CD4-positive, alpha-beta T cell treated with Interleukin-17A for 4 hours (primary cell): Measurements from ENCODE around the gene HERPUD1.

ENCODE experiments used
- DNase-seq: peaks from one replicate; pipeline ENCODE4 v3.0.0-alpha.2; 2020; ENCODE audit warnings: mixed read lengths

Gene HERPUD1

DNA sequence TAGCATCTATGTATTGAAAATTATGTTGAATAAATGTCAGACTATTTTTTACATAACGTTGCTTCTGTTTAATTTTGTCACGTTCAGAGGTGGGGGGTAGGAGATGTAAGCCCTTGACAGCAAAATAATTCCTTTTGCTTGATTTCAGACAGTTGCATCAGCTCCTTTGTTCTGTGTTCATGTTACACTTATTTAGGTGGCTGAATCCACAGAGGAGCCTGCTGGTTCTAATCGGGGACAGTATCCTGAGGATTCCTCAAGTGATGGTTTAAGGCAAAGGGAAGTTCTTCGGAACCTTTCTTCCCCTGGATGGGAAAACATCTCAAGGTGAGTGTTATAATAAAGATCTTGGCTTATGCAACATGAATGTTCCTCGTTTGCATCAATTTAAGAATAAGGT is 4.5 kb downstream of the HERPUD1 start:
- DNase-seq, result no peak

DNA sequence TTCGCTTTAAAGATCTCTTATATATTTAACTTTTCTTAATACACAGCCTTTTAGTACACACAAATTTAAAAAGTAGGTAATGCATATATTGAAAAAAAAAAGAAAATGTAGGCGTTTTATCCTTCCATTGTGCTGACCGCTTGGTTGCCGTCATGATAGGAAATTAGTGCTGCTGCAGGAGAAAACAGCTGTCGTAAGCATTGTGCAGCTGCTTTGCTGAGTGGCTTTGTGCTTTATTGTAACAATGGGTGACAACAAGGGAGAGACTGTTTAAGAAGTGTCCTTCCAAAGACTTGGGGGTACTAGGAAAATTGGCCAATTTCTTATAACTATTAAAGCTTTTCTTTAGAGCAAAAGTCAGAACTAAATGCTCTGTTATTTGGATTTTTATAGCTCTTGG is 5.0 kb downstream of the HERPUD1 start:
- DNase-seq, result no peak

DNA sequence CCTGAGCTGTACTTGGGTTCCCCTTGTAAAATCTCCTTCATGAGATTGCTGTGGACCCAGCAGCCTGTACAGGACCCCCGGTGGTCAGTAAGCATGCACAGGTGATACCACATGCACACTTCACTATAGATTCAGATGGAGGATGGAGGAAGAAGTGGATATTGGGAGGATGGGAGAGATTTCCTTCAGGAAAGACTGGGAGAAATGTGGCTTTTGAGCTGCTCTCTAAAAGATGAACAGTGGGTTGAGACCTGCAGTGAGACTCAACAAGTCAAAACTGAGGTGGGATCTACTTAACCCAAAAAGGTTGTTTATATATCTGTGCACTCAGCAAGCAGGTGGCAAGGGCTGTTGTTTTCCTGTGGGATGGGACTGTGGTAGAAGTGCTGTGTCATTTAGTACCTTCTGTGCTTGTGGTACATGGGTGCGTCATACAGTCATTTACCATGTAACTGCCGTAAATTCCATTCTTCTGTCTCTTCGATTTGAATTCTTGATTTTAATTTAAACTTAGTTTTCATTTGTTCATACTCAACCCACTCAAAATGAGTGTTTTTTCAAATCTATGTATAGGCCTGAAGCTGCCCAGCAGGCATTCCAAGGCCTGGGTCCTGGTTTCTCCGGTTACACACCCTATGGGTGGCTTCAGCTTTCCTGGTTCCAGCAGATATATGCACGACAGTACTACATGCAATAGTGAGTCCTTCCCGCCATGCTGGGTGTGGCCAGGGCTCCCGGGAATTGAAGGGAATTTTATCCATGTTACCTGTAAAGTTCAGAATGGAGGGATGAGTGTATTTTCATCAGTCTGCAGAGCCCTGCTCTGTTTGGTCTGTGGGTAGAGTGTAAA is 6.9 kb downstream of the HERPUD1 start:
- peak; percentile 44 for DNase-seq

DNA sequence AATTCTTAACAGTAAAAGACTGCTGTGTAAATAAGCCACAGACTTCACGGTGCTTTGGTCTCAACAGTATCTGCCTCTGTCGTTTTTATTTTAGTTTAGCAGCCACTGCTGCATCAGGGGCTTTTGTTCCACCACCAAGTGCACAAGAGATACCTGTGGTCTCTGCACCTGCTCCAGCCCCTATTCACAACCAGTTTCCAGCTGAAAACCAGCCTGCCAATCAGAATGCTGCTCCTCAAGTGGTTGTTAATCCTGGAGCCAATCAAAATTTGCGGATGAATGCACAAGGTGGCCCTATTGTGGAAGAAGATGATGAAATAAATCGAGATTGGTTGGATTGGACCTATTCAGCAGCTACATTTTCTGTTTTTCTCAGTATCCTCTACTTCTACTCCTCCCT is 7.9 kb downstream of the HERPUD1 start:
- DNase-seq, result no peak

DNA sequence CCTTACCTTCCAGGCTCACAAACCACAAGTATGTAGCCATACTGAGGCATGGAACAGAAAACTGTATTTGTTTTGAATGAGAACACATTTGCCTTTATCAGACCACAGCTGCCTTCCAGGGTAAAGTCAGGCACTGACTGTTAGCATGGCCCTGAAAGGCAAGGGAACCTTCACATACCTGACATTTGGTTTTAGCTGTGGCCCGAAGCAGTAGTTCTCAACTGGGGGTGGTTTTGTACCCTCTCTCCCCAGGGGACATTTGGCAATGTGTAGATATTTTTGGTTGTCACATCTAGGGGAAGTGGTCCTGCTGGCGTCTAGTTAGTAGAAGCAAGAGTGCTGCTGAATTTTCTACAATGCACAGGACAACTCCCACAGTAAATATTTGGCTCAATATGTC is 9.2 kb downstream of the HERPUD1 start:
- no peak for DNase-seq

DNA sequence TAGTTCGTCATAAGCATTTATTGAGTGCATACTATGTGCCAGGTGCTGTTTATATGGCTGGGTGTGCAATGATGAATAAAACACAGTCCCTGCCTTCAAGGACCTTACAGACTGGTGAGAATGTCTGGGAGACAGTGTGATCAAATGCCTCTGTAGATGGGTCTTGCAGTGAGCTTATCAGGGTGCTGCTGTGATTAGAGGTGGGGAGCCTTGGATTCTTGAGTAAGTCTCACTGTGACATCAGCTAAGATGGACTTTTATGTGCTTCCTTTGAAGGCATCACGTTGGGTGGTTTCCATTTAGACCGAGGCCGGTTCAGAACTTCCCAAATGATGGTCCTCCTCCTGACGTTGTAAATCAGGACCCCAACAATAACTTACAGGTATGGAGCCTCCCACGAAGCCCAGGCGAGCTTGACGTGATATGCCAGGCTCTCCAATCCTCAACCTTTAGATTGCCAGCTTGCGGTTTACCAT is 10.0 kb downstream of the HERPUD1 start:
- DNase-seq, result no peak

DNA sequence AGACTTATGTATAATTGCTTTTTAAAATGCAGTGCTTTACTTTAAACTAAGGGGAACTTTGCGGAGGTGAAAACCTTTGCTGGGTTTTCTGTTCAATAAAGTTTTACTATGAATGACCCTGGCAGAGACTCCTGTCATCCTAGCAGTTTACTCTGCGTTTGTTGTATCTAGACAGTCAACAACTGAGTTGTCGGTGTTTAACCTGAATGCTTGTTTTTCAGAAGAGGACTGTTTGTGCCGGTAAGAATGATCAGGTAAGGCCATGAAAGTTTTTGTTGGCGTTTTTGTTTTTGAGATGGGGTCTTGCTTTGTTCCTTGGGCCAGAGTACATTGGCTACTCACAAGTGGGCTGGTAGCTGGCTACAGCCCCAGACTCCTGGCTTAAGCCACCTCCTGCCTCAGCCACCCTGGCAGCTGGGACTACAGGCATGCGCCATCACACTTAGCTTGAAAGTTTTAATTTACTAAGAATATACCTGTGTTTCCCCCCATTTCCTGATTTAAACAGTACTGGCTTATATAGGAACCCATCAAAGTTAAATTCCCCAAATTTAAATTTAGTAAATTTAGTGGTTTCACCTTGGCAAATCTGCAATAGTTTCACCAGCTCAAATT is 11.9 kb downstream of the HERPUD1 start:
- no peak for DNase-seq

DNA sequence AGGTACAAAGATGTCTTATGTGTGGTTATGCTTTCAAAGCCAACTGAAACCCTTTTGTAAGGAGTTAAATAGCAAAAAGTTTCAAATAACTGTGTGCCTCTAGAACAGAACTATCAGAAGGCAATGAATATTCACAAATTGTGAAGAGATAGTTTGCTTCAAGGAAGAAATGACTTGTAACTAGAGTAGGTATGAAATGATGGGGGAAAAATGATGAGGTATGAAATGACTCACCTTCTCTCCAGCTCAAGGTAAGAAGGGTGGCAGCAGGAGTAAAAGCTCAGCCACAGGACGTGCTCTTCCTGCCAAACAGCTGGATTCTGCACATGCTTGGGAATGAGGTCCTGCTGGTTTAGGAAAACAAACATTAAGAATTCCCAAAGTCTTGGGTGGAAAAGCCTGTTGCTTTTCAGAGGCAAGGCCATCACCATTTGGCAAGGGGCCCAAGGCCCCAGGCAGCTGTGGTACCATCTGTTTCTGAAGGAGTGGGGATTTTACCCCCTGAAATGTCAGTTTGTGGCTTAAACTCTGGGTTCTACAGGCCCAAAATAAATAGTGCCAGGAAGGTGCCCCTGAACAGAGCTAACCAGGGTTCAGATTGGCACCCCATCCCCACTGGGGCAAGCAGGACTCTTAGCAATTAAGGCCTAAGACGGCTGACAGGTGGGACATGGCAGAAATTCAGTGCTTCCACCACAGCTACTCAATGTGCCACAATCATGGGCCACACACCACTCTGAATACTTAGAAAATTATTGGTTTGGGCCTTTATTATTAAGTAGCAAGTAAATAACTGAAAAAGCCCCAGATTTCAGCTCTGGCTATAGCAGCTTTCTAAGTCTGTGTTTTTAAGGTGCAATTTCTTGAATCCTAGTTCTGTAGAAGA is 13.3 kb downstream of the HERPUD1 start:
- no peak for DNase-seq

DNA sequence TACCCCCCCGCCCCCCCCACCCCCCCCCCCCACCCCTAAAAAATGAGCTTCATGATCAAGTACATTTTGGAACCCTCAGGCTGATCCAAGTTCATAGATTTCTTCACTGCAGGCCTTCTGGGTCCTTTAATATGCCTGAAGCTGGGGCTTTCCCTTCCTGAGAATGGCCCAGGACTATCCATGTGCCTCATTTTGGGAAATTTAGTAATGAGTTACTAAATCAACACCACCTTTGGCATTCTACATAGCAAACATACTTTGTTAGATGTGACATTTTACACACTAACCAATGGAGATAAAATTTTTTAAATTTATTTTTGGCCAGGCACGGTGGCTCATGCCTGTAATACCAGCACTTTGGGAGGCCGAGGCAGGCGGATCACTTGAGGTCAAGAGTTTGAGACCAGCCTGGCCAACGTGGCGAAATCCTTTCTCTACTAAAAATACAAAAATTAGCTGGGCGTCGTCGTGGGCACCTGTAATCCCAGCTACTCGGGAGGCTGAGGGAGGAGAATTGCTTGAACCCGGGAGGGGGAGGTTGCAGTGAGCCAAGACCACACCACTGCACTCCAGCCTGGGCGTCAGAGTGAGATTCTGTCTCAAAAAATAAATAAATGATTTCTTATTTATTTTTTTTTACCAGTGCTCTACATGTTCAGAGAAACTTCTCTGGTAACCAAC is 14.0 kb downstream of the HERPUD1 start:
- DNase-seq, result no peak

DNA sequence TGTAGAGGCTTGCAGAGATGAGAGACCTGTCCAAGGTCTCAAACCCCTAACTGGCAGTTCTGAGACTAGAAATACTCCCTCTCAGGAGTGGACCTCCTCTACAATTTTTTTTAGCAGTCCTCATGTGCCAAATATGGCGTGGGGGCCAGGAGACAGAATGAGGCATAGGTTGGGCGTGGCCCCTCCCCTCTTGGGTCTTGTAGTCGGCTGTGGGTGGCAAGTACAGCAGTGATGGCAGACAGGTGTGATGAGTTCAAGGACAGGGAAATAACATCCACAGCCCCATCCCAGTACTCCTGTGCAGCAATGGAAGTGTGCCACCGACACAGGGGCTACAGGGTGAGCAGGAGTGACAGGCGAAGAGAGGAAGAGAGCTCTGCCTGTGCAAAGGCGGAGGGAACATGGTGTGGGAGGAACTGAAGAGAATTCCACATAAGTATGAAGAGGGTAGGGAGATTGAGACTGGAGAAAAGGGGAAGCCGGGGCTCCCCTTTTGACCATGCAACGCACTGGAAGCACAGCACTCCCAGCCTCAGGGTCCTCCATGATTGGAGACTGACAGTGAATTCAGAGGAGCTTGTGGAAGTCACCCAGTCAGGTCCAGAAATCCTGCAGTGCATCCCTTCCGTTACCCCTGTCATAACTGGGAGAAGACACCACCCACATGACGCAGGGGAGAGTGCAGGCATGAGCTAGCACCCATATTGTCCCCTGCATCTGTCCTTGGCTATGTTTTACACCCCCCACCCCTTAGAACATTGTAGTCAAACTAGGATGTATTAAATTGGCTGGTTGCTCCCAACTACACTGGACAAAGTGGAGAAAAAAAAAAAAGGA is 15.0 kb downstream of the HERPUD1 start:
- DNase-seq, result no peak

DNA sequence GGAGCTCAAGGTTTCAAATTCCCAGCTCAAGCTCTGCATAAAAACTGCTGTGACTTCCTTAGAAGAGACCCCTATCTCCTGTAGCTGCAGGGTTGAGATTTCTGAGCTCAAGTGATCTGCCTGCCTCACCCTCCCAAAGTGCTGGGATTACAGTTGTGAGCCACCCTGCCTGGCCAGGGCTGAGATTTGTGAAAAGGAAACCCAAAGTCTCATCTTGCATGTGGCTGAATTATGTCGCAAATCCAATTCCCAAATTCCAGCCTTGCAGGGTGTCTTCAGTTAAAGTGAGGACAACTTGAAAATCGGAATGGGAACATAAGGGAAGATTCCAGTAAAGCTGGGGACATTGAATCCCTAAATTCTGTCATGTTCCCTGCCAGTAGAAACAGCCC is 15.7 kb downstream of the HERPUD1 start:
- no peak for DNase-seq

DNA sequence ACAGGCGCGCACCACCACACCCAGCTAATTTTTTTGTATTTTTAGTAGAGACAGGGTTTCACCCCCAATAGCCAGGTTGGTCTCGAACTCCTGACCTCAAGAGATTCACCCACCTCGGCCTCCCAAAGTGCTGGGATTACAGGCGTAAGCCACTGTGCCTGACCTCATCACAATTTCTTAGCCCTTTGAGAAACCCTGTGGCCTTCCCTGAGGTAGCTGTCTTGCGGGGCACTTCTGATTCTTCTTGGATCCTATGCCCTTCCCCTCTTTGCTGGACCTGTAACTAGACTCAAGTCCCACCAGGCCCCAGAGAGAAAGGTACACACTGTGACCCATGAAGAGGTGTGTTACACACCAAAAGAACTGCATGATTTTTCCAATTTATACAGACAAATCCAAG is 16.3 kb downstream of the HERPUD1 start:
- no peak for DNase-seq

DNA sequence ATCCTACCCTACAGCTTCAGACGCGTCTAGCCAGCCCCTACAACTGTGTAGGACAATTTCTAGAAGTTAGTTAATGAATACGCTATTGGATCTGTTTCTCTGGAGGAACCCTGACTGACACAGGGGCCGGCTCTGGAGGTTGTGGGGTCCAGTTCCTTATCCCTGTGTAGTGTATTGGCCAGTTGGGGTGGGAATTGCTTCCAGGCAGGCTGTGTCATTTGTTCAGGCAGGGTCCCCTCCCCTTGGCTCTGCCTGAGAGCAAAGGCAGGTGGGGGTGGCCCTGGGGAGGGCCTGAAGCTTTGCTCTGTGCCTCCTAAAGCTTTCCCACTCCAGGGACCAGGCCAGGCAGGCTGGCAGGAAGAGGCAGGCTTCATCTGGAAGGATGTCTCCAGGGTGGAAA is 18.1 kb downstream of the HERPUD1 start:
- DNase-seq, result no peak

DNA sequence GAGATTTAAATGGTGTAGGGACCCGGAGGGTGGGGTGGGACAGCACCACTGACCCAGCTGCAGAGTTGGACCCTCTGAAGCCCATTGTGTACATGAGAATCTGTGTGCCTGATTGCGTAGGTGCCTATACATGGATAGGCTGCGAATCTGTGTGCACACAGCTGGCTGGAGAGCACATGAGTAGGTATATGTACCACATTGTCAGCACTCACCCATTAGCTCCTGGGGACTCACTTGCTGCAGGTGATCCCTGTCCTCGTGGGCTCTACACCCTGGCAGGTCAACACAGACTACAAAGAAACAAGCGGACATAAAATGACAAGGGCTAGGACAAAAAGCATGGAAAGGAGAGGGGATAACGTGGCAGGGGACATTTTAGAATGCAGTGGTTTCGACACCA is 18.5 kb downstream of the HERPUD1 start:
- DNase-seq, result no peak

DNA sequence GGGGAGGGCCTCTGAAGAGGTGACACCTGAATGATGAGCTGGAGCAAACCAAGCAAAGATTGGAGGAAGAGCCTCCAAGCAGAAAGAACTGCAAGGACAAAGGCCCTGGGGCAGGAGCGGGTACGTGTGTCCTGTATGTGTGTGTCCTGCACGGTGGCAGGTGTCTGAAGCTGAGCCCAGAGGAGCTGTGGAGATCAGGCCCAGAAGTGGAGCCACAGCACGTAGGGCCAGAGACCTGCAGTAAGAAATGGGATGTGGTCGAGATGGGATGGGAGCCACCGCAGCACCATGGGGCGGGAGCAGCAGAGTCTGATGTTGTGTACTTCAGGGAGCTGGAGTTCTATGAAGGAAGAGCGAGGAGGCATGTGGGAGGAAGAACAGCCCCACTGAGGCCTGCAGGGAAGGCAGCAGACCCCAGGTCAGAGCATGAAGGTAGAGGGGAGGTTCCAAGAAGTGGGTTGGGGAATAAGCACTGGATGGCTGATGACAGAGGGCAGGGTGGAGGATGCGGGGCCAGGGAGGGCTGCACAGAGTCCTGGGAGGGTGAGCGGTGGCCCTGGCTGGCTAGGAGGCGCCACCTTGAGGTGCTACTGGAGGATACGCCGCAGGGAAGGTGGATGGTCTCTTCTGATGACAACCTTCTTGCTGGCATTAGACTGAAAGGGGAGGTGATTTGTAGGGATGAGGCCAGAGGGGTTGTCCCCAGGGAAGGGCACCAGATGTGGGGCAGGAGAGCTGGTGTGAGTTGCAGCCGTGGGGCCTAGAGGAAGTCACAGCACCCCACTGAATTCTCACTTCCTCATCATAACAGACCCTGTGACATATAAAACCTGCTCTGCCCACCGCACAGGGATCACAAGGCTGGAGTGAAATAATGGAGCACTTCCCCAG is 19.2 kb downstream of the HERPUD1 start:
- peak; percentile 67 for DNase-seq

DNA sequence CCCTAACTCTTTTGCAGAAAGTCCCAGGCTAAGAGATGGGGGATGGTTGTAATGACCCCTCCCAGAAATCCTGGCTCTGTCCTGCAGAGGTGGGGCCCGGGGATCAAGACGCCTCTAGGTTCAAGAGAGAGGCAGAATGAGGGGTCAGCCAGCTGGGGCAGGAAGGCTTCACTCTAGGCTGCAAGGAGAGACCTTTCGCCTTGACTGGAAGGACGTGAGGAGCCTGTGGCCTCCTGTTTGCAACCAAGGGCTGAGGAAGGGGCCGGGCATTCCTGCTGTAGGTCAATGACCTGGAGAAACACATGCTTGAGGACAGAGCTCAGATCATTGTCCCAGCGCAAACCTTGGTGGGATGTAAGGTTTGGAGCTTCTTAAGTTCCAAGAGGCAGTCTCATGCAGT is 21.1 kb downstream of the HERPUD1 start:
- no peak for DNase-seq

DNA sequence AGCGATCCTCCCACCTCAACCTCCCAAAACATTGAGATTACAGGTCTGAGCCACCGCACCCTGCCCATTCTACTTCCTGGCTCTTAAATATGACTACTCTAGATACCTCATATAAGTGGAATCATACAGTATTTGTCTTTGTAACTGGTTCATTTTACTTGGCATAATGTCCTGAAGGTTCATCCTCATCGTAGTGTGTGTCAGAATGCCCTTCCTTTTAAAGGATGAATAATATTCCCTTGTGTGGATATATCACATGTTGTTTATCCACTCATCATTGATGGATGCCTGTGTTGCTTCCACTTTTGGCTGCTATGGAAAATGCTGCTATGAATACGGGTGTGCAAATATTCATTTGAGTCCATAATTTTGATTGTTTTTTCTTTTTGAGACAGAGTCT is 24.1 kb downstream of the HERPUD1 start:
- no peak for DNase-seq

DNA sequence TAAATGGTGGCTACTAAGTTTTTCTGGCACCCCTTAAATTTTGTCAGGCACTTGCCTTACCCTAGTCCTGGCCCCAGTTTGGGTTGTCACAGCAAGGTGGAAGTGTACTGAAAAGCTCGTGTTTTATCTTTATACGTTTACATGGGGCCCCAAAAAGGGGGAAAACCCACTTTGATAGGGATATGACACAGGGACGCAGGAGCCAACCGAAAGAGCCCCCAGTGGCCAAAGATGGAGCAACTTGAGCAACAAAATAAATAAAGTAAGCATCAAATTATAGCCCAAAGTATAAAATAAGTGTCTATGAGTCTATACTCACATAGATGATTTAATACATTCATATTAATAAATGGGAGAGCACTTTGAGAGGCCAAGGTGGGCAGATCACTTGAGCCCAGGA is 24.8 kb downstream of the HERPUD1 start:
- no peak for DNase-seq

DNA sequence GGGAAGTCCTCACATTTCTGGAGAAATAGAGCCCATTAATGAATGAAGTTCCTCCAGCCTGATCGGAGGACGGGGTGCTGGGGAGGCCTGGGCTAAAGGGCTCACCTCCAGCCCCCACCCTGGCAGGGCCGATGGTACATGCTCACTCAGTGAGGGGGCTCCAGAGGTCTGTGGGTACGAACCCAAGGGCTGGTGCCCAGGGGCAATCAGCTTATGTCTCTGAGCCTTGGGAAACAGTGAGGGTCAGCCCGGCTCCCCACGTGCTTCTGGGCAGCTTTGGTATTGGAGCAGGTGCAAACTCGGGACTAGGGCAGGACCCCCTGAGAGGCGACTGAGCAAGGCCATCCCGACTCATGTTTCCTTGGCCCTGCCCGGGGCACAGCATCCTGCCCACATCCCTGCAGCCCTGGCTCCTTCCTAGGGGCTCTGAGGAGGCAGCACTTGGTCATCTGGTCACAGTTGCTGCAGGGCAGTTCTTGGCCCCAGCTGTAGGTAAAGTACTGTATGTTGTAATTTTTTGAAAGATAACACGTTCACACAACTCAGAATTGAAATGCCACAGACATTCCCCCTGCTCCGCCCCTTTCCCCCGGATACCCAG is 28.8 kb downstream of the HERPUD1 start:
- DNase-seq, result no peak

DNA sequence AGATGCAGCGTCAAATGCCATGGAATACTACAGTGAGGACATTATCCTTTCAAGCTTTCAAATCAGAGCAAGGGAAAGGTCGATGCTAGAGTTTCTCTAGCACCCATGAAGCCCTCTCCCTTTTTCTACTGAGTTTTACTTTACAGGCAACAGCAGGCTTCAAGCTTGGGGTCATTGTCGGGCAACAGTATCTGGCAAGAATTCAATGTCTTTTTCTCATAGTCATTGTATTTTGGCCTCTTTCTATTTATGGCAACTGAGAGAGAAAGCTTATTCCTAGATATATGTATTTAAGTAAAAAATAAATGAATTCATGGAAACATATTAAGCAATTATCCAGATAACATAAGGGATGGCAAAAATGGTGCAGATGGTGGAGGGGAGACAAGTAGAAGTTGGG is 29.4 kb downstream of the HERPUD1 start:
- no peak for DNase-seq
